ENCODE measurements around the gene IL17RE. TPM values are rescaled to one million over a fixed set of nuclear protein-coding genes. Genes with fewer than 3 reads are reported as not detected.

The IL17RE gene
- total RNA-seq, 2 experiments from 2014 or later: 1.7 to 3.0 TPM

DNA sequence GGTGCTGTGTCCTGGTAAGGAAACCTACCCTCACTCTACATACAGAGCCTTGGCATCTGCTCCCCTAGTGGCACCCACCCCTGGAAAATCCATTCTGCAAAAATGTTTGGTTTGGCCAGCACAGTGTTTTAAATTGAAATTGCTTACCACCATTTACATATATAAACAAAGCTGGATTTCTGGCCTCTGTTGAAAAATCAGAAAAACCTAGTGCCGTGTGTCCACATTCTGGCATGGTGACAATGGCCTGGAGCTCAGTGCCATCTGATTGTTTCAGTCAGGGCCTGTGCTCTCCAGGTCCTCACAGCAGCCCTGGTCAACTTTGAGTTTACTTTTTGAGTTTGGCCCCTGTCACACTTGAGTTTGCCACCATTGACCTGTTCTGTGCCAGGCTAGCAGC, 11.4 kb downstream of the IL17RE start:
- Mint-ChIP-seq H3K36me3 (ENCODE audit: low read depth) (peaks cover 4% of the 10 kb centered on the region), H3K27me3 (peaks cover 14% of the 10 kb centered on the region), H3K4me3 (no peak overlapping the region), H3K4me1 (peaks cover 22% of the 10 kb centered on the region), H3K9me3 (peaks cover 3% of the 10 kb centered on the region), H3K27ac (no peak overlapping the region)
- ChIA-PET POLR2A (interaction anchor here (0.5 to 3.8 kb wide), 4 partner anchors 11 to 49 kb away, joined by 3 to 27 read pairs (median 17); partner anchors contain the start of genes CRELD1, IL17RE and JAGN1), CTCF (interaction anchor here (0.8 to 7.5 kb wide), 4 partner anchors 11 to 87 kb away, joined by 3 to 51 read pairs (median 3); partner anchors contain the start of gene CRELD1)
- DNase-seq: no peak

DNA sequence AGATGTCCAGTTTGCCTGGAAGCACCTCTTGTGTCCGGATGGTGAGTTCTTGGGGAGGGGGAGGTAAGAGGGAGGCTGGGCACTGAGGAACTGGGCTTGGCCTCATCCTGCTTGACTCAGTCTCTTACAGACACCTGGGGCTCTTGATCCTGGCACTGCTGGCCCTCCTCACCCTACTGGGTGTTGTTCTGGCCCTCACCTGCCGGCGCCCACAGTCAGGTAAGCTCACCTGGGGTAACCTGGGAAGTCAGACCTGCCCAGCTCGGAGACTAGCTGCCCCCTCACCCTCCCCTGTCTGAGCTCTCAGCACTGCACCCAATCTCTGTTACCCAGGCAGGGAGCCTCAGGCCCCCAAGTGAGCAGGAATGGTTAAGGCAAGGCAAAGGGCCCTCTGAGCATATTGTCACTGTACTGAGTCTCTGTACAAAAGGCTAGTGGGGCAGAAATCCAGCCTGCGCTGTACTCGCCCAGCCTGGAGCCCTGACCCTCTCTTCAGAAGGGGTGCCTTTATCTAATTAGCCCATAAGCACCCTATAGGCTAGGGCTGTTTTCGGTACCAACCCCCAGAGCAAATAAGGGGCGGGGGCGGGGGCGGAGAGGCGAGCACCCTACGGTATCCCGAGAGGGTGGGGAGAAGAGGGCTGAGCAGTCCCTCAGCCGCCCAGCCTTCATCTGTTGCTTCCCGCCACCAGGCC, 12.1 kb downstream of the IL17RE start:
- Mint-ChIP-seq H3K27me3 (peaks cover 14% of the 10 kb centered on the region), H3K9me3 (peaks cover 3% of the 10 kb centered on the region), H3K4me1 (peaks cover 18% of the 10 kb centered on the region), H3K27ac (no peak overlapping the region), H3K36me3 (ENCODE audit: low read depth) (peaks cover 4% of the 10 kb centered on the region), H3K4me3 (no peak overlapping the region)
- ChIA-PET POLR2A (interaction anchor here (3.7 to 3.8 kb wide), 2 partner anchors 12 to 18 kb away, joined by 17 read pairs; partner anchors contain the start of genes CRELD1 and IL17RE), CTCF (interaction anchor here (0.8 to 7.5 kb wide), 3 partner anchors 17 to 88 kb away, joined by 3 to 51 read pairs (median 3); partner anchors contain the start of gene CRELD1)
- DNase-seq: no peak

DNA sequence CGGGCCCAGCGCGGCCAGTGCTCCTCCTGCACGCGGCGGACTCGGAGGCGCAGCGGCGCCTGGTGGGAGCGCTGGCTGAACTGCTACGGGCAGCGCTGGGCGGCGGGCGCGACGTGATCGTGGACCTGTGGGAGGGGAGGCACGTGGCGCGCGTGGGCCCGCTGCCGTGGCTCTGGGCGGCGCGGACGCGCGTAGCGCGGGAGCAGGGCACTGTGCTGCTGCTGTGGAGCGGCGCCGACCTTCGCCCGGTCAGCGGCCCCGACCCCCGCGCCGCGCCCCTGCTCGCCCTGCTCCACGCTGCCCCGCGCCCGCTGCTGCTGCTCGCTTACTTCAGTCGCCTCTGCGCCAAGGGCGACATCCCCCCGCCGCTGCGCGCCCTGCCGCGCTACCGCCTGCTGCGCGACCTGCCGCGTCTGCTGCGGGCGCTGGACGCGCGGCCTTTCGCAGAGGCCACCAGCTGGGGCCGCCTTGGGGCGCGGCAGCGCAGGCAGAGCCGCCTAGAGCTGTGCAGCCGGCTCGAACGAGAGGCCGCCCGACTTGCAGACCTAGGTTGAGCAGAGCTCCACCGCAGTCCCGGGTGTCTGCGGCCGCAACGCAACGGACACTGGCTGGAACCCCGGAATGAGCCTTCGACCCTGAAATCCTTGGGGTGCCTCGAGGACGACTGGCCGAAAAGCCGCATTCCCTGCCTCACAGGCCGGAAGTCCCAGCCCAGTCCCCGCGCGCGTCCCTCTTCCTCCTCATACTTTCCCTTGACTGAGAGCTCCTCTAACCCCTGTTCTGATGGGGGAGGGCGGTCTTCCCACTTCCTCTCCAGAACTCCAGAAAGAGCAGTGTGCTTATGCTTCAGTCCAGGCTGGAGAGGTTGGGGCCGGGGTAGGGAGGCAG, 12.8 kb downstream of the IL17RE start:
- H3K27ac Mint-ChIP-seq: no peak overlapping the region
- H3K4me1 Mint-ChIP-seq: peaks cover 17% of the 10 kb centered on the region
- peaks cover 4% of the 10 kb centered on the region for H3K36me3 Mint-ChIP-seq (ENCODE audit: low read depth)
- peaks cover 3% of the 10 kb centered on the region for H3K9me3 Mint-ChIP-seq
- peak; percentile 40 for DNase-seq
- ChIA-PET POLR2A (interaction anchor here (1.0 to 3.8 kb wide), 4 partner anchors 18 to 123 kb away, joined by 3 to 17 read pairs (median 4); partner anchors contain the start of genes ARPC4, CRELD1, EMC3 and JAGN1), CTCF (interaction anchor here (7.5 kb wide), 1 partner anchor 17 kb away, joined by 51 read pairs; the partner anchor contains the start of gene CRELD1)
- H3K27me3 Mint-ChIP-seq: peaks cover 14% of the 10 kb centered on the region
- peak overlapping the region; percentile 58 for H3K4me3 Mint-ChIP-seq

DNA sequence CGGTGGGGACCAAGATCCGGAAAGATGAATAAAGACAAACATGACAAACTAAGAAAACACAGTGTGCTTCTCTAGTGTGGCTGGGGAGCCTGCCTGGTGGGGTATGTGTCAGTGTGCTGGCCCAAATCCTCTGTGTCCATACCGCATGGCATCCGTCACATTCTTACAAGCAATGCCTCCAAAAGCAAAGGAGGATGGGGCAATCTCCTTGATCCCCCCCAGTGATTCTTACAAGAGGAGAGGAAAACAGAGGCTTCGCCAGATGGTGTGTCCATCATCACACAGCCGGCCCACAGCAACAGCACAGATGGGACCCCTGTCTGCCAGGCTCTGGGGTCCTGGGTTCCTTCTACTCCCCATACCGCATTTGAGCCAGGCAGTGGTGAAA, 13.7 kb downstream of the IL17RE start:
- POLR2A ChIA-PET: interaction anchor here (1.5 to 3.8 kb wide), 4 partner anchors 16 to 124 kb away, joined by 4 to 17 read pairs (median 6); partner anchors contain the start of genes ARPC4, CRELD1, JAGN1 and TADA3
- no peak for DNase-seq
- H3K9me3 Mint-ChIP-seq: peaks cover 3% of the 10 kb centered on the region
- peak overlapping the region; percentile 44 for H3K4me3 Mint-ChIP-seq
- peaks cover 17% of the 10 kb centered on the region for H3K4me1 Mint-ChIP-seq
- H3K27me3 Mint-ChIP-seq: peaks cover 14% of the 10 kb centered on the region
- CTCF ChIA-PET: interaction anchor here (7.5 kb wide), 1 partner anchor 16 kb away, joined by 51 read pairs; the partner anchor contains the start of gene CRELD1
- H3K27ac Mint-ChIP-seq: no peak overlapping the region
- peaks cover 4% of the 10 kb centered on the region for H3K36me3 Mint-ChIP-seq (ENCODE audit: low read depth)

GRCh38 chr3:9916734-9917680, 14.4 kb downstream of the IL17RE start, which contains the start of gene IL17RC:
Gene IL17RC (plus strand): TSS chr3:9917098. CDS start chr3:9917316, 218 bp downstream.
- Mint-ChIP-seq H3K4me3 (peak within 1 kb of the TSS; percentile 58), H3K27me3 (peaks cover 13% of the 10 kb centered on the region), H3K27ac (no peak within 1 kb of the TSS), H3K36me3 (ENCODE audit: low read depth) (peaks cover 4% of the 10 kb centered on the region), H3K4me1 (peaks cover 15% of the 10 kb centered on the region), H3K9me3 (peaks cover 3% of the 10 kb centered on the region)
- CTCF ChIA-PET: interaction anchor here (7.5 kb wide), 1 partner anchor 15 kb away, joined by 51 read pairs; the partner anchor contains the start of gene CRELD1
- DNase-seq: no peak
- POLR2A ChIA-PET: interaction anchor here (1.5 to 1.8 kb wide), 3 partner anchors 15 to 124 kb away, joined by 4 to 7 read pairs (median 5); partner anchors contain the start of genes ARPC4, CRELD1, JAGN1 and TADA3

- no peak overlapping the region for H3K4me3 Mint-ChIP-seq
- no peak for DNase-seq
- peaks cover 9% of the 10 kb centered on the region for H3K4me1 Mint-ChIP-seq
- no peaks in the 10 kb centered on the region for H3K36me3 Mint-ChIP-seq (ENCODE audit: low read depth)
- no peak overlapping the region for H3K27ac Mint-ChIP-seq
- peaks cover 12% of the 10 kb centered on the region for H3K27me3 Mint-ChIP-seq
- ChIA-PET POLR2A (interaction anchor here (1.8 kb wide), 1 partner anchor 15 kb away, joined by 7 read pairs; the partner anchor contains the start of gene CRELD1), CTCF (no interaction called here)
- no peaks in the 10 kb centered on the region for H3K9me3 Mint-ChIP-seq
Measured at GRCh38 chr3:9917820-9918219, 15.2 kb downstream of the IL17RE start.

DNA sequence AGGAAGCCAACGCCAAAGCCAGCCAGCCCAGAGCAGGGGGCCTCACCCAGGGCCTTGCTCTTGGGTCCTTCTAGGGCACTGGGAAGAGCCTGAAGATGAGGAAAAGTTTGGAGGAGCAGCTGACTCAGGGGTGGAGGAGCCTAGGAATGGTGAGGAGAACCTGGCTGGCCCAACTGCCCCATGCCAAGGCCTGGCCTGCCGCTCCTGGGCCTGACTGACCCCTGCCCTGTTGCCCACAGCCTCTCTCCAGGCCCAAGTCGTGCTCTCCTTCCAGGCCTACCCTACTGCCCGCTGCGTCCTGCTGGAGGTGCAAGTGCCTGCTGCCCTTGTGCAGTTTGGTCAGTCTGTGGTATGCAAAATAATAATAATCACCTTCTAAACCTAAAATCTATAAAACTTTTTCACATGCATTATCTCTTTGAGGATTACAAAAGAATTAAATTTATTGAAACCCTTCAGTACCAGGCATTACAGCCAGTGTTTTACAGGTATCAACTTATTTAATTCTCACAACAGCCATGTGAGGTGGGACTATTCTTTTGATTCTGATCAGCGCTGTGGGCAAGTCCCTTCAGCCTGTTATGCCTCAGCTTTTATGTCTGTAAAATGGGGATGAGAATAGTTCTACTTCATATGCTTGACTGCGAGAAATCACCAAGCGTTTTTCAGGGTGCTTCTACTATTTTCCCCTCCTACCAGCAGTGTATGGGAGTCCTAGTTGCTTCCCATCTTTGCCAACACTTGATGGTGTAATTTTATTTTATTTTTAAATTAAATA, 15.8 kb downstream of the IL17RE start:
- ChIA-PET POLR2A (interaction anchor here (1.8 kb wide), 1 partner anchor 14 kb away, joined by 7 read pairs; the partner anchor contains the start of gene CRELD1), CTCF (no interaction called here)
- H3K4me3 Mint-ChIP-seq: no peak overlapping the region
- H3K36me3 Mint-ChIP-seq (ENCODE audit: low read depth): no peaks in the 10 kb centered on the region
- H3K9me3 Mint-ChIP-seq: no peaks in the 10 kb centered on the region
- H3K27ac Mint-ChIP-seq: no peak overlapping the region
- H3K27me3 Mint-ChIP-seq: peaks cover 14% of the 10 kb centered on the region
- no peak for DNase-seq
- H3K4me1 Mint-ChIP-seq: peaks cover 9% of the 10 kb centered on the region

DNA sequence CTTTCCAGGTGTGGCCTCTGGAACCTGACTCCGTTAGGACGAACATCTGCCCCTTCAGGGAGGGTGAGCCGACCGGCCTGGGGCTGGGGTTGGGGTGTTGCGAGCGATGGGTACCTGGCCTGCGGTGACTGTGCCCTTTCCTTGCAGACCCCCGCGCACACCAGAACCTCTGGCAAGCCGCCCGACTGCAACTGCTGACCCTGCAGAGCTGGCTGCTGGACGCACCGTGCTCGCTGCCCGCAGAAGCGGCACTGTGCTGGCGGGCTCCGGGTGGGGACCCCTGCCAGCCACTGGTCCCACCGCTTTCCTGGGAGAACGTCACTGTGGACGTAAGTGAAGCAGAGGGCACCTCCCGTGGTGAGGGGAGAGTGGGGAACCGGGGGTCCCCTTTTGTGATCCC, 25.5 kb downstream of the IL17RE start:
- Mint-ChIP-seq H3K9me3 (no peaks in the 10 kb centered on the region), H3K27me3 (peaks cover 17% of the 10 kb centered on the region), H3K27ac (no peak overlapping the region), H3K4me1 (peaks cover 13% of the 10 kb centered on the region), H3K4me3 (no peak overlapping the region), H3K36me3 (ENCODE audit: low read depth) (no peaks in the 10 kb centered on the region)
- DNase-seq: no peak
- CTCF ChIA-PET: no interaction called here
- POLR2A ChIA-PET: no interaction called here

DNA sequence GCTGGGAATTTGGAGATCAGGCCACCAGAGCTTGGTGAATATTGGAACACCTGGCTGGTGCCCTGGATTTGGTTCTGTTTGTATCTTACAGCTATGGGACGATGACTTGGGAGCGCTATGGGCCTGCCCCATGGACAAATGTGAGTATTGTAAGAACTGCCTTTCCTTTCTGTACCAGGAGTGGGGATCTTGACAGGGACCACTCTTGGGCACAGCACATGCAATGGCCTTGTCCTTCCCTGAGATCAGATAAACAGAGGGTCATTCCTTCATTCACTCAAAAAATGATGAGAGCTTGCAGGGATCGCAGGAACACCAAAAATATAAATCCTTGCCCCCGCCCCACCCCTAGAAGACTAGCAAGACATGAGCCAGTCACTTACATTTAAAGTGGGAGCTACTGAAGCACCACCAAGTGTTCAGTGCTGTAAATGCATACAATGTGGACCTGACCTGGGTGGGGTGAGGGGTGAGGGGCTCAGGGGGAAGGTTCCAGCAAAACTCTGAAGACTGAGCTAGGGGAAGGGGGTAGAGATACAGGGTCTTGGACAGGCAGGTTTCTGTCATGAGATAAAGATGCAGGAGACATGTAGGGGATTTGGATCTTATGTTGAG, 28.3 kb downstream of the IL17RE start:
- peaks cover 35% of the 10 kb centered on the region for H3K4me1 Mint-ChIP-seq

GRCh38 chr3:9932535-9932842, 29.8 kb downstream of the IL17RE start:
- H3K9me3 Mint-ChIP-seq: no peaks in the 10 kb centered on the region
- no peaks in the 10 kb centered on the region for H3K27me3 Mint-ChIP-seq
- ChIA-PET POLR2A (interaction anchor here (0.7 to 5.8 kb wide), 27 partner anchors 9 to 412 kb away, joined by 3 to 57 read pairs (median 5); partner anchors contain the start of genes ARPC4, BRK1, BRPF1 and CAMK1), CTCF (interaction anchor here (0.7 to 5.7 kb wide), 40 partner anchors 9 to 621 kb away, joined by 3 to 87 read pairs (median 5); partner anchors contain the start of genes ARPC4, CAMK1, EMC3 and FANCD2)
- peak overlapping the region; percentile 91 for H3K27ac Mint-ChIP-seq
- H3K4me3 Mint-ChIP-seq: peak overlapping the region; percentile 96
- H3K36me3 Mint-ChIP-seq (ENCODE audit: low read depth): peaks cover 16% of the 10 kb centered on the region
- no peak for DNase-seq
- H3K4me1 Mint-ChIP-seq: peaks cover 40% of the 10 kb centered on the region

More for the DNA sequence above, 28.3 kb downstream of the IL17RE start:
- H3K4me3 Mint-ChIP-seq: no peak overlapping the region
- ChIA-PET CTCF (interaction anchor here (1.1 to 5.7 kb wide), 11 partner anchors 10 to 426 kb away, joined by 3 to 87 read pairs (median 5); partner anchors contain the start of genes IL17RC, JAGN1 and SEC13), POLR2A (interaction anchor here (0.9 to 5.8 kb wide), 8 partner anchors 10 to 390 kb away, joined by 3 to 51 read pairs (median 3); partner anchors contain the start of genes ARPC4, IL17RE, JAGN1 and PRRT3)
- no peak overlapping the region for H3K27ac Mint-ChIP-seq
- peaks cover 8% of the 10 kb centered on the region for H3K36me3 Mint-ChIP-seq (ENCODE audit: low read depth)
- no peak for DNase-seq
- no peaks in the 10 kb centered on the region for H3K27me3 Mint-ChIP-seq
- H3K9me3 Mint-ChIP-seq: no peaks in the 10 kb centered on the region
